Ovary (tissue), 3 donors: Measurements from ENCODE around the gene GCGR.

ENCODE experiments used
- POLR2A ChIP-seq: fragments of 450-650 bp; IDR thresholded peaks from one replicate; pipeline ENCODE4 v1.6.1; 2017; ENCODE audit warnings: antibody characterized with exemption, mild to moderate bottlenecking, moderate library complexity
- TF ChIP-seq, protein P1 (sequence below), 3 donors: fragments of 450-650 bp in 2 of 3; fragments of 200-600 bp in 1 of 3; IDR thresholded peaks; one replicate each; pipeline versions ENCODE4 v1.5.1 to v1.8.0; 2016 to 2022; ENCODE audit warnings: antibody characterized with exemption in 3 of 3, mild to moderate bottlenecking in 1 of 3
- donor health status: DM: no; HTN: no; CAD: no.

DNA sequence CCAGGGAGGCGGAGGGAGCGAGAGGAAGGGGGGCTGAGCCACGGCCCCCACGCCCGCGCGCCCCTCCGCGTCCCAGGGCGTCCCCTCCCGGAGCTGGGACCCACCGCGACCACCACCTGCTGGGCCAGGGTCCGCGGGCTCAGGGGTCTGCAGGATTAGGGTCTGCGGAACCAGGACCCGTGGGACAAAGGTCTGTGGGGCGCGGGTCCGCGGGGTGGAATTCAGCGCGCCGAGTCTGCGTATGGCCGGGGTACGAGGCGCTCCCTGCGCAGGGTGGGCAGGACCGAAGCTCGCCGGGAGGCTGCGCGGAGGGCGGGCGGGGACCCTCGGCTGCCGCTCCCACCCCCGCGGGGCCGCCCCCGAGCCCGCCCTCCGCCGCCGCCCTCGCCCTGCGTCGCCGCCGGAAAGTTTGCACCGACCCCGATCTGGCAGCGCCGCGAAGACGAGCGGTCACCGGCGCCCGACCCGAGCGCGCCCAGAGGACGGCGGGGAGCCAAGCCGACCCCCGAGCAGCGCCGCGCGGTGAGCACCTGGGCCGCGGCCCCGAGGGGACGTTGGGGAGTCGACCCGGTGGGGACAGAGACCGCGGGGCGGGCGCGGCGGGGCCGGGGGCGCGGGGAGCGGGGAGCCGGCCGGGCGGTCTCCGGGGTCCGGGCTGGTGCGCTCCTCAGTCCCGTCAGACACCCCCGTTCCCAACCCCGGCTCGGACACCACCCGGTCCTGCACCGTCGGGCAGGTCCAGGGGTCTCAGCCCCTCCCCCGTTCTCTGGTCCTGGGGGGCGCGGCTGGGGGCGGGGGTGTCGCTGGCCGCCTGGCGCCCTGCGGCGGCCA, at the start of gene GCGR:
- TF ChIP-seq, protein P1, sequence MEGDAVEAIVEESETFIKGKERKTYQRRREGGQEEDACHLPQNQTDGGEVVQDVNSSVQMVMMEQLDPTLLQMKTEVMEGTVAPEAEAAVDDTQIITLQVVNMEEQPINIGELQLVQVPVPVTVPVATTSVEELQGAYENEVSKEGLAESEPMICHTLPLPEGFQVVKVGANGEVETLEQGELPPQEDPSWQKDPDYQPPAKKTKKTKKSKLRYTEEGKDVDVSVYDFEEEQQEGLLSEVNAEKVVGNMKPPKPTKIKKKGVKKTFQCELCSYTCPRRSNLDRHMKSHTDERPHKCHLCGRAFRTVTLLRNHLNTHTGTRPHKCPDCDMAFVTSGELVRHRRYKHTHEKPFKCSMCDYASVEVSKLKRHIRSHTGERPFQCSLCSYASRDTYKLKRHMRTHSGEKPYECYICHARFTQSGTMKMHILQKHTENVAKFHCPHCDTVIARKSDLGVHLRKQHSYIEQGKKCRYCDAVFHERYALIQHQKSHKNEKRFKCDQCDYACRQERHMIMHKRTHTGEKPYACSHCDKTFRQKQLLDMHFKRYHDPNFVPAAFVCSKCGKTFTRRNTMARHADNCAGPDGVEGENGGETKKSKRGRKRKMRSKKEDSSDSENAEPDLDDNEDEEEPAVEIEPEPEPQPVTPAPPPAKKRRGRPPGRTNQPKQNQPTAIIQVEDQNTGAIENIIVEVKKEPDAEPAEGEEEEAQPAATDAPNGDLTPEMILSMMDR (IDR thresholded peaks at IDR 0.05), result no peak
- TF ChIP-seq POLR2A, result no peak
